CD14-positive monocyte (primary cell): ENCODE results near the gene KIF2A. TPM values are rescaled to one million over a fixed set of nuclear protein-coding genes. Genes with fewer than 3 reads are reported as not detected.

Source experiments
- DNase-seq, 3 donors: peaks; one replicate each; pipeline ENCODE4 v3.0.0-alpha.2; 2011 to 2022
- H2AFZ ChIP-seq: 2 replicates; pipeline ENCODE4 v1.6.0; 2012; ENCODE audit warnings: mild to moderate bottlenecking, low read depth, low read length, inconsistent platforms; ENCODE audit not compliant: insufficient read depth, poor library complexity, severe bottlenecking
- H3K27ac ChIP-seq, 2 donors: 1 replicate in 1 of 2; 2 replicates in 1 of 2; pipeline ENCODE4 v1.5.1; 2012 to 2013; ENCODE audit warnings: low read length in 2 of 2, control low read depth in 1 of 2, inconsistent platforms in 1 of 2, low read depth in 1 of 2, mild to moderate bottlenecking in 1 of 2
- H3K27me3 ChIP-seq, 2 donors: one replicate each; pipeline versions ENCODE4 v1.6.0 to v1.6.1; 2011 to 2013; ENCODE audit warnings: low read length in 2 of 2; ENCODE audit not compliant: control insufficient read depth in 2 of 2, insufficient read depth in 2 of 2
- H3K36me3 ChIP-seq, 2 donors: replicated peaks in 1 of 2; 1 replicate in 1 of 2; 2 replicates in 1 of 2; pipeline versions ENCODE4 v1.5.1 to v1.6.1; 2012 to 2013; ENCODE audit warnings: low read length in 2 of 2, control low read depth in 1 of 2, inconsistent platforms in 1 of 2, mild to moderate bottlenecking in 1 of 2; ENCODE audit not compliant: insufficient read depth in 2 of 2, control insufficient read depth in 1 of 2
- H3K4me1 ChIP-seq, 2 donors: 1 replicate in 1 of 2; 2 replicates in 1 of 2; pipeline versions ENCODE4 v1.5.1 to v1.6.1; 2012 to 2013; ENCODE audit warnings: low read length in 2 of 2, control low read depth in 1 of 2, inconsistent platforms in 1 of 2, mild to moderate bottlenecking in 1 of 2, moderate library complexity in 1 of 2; ENCODE audit not compliant: insufficient read depth in 2 of 2, control insufficient read depth in 1 of 2
- H3K4me2 ChIP-seq: replicated peaks from 2 replicates; pipeline ENCODE3; 2012; ENCODE audit warnings: low read length, moderate library complexity, mild to moderate bottlenecking; ENCODE audit not compliant: poor library complexity, severe bottlenecking; ENCODE audit errors: extremely low read depth
- H3K4me3 ChIP-seq, 3 experiments: fragments of 200-600 bp in 1 of 3; sonication (generic) in 1 of 3; replicated peaks in 1 of 3; 1 replicate in 2 of 3; 2 replicates in 1 of 3; pipeline ENCODE4 v1.5.1; 2011 to 2013; ENCODE audit warnings: low read length in 3 of 3, mild to moderate bottlenecking in 3 of 3, control low read depth in 2 of 3, low read depth in 2 of 3, inconsistent platforms in 1 of 3, moderate library complexity in 1 of 3
- H3K79me2 ChIP-seq: 2 replicates; pipeline ENCODE4 v1.6.0; 2012; ENCODE audit warnings: mild to moderate bottlenecking, control low read depth, inconsistent platforms, low read length, moderate library complexity; ENCODE audit not compliant: insufficient read depth
- H3K9ac ChIP-seq: 2 replicates; pipeline ENCODE4 v1.6.0; 2017; ENCODE audit warnings: low read length, mild to moderate bottlenecking; ENCODE audit not compliant: insufficient read depth, poor library complexity, severe bottlenecking
- H3K9me3 ChIP-seq, 2 donors: replicated peaks in 1 of 2; 1 replicate in 1 of 2; 2 replicates in 1 of 2; pipeline versions ENCODE4 v1.5.1 to v1.6.1; 2012 to 2013; ENCODE audit warnings: low read length in 2 of 2, control low read depth in 1 of 2; ENCODE audit not compliant: control insufficient read depth in 1 of 2, insufficient read depth in 1 of 2
- H4K20me1 ChIP-seq: 2 replicates; pipeline ENCODE4 v1.6.0; 2012; ENCODE audit warnings: mild to moderate bottlenecking, low read length, control low read depth, moderate library complexity; ENCODE audit not compliant: insufficient read depth
- H3K27ac Mint-ChIP-seq, 7 donors: one replicate each; pipeline ENCODE4 v1.8.0; 2020; ENCODE audit warnings: mild to moderate bottlenecking in 7 of 7, mixed read lengths in 7 of 7, moderate library complexity in 6 of 7, inconsistent platforms in 2 of 7
- H3K27me3 Mint-ChIP-seq, 3 donors: one replicate each; pipeline ENCODE4 v1.8.0; 2021 to 2022; ENCODE audit warnings: low read depth in 3 of 3, mild to moderate bottlenecking in 3 of 3, mixed read lengths in 3 of 3, moderate library complexity in 3 of 3, inconsistent platforms in 1 of 3
- H3K36me3 Mint-ChIP-seq, 2 donors: one replicate each; pipeline ENCODE4 v1.8.0; 2020; ENCODE audit warnings: mixed read lengths in 2 of 2, inconsistent platforms in 1 of 2, mild to moderate bottlenecking in 1 of 2
- H3K4me1 Mint-ChIP-seq: one replicate; pipeline ENCODE4 v1.8.0; 2020; ENCODE audit warnings: mild to moderate bottlenecking, mixed read lengths
- H3K4me3 Mint-ChIP-seq, 2 donors: one replicate each; pipeline ENCODE4 v1.8.0; 2020; ENCODE audit warnings: mild to moderate bottlenecking in 2 of 2, mixed read lengths in 2 of 2, moderate library complexity in 1 of 2
- H3K9me3 Mint-ChIP-seq, 7 donors: one replicate each; pipeline ENCODE4 v1.8.0; 2020 to 2022; ENCODE audit warnings: mixed read lengths in 7 of 7, mild to moderate bottlenecking in 6 of 7, moderate library complexity in 6 of 7, inconsistent platforms in 2 of 7
- WGBS: methylation state at CpG from one replicate; pipeline ENCODE4 v1.1.5; 2013; ENCODE audit warnings: missing lambda C conversion rate; ENCODE audit not compliant: insufficient coverage; 5-methylcytosine and 5-hydroxymethylcytosine counted together
- intact Hi-C, 2 donors: fragments of 100-400 bp; cut with micrococcal nuclease; formaldehyde crosslinking; loops; one replicate each; pipeline versions ENCODE4 v1.15.0 to v1.15.1; 2023
- polyA plus RNA-seq, 3 donors: library from polyadenylated mRNA; depleted of rRNA in 1 of 3; unstranded in 2 of 3; stranded (reverse) in 1 of 3; fragments of 300-500 nt in 2 of 3; fragments of >200 nt in 1 of 3; fragmentation: Illumina TruSeq in 2 of 3; gene quantifications; 1 replicate in 2 of 3; 2 replicates in 1 of 3; pipeline ENCODE4 v1.2.3, GENCODE V29; 2012 to 2021
- TF ChIP-seq, protein P1 (sequence below): fragments of 200-600 bp; IDR thresholded peaks from one replicate; pipeline ENCODE4 v1.8.0; 2022; ENCODE audit warnings: antibody characterized with exemption, mild to moderate bottlenecking

Gene KIF2A
- polyA plus RNA-seq, 3 donors, result 9.7 to 24.6 (median 21.7) TPM

DNA sequence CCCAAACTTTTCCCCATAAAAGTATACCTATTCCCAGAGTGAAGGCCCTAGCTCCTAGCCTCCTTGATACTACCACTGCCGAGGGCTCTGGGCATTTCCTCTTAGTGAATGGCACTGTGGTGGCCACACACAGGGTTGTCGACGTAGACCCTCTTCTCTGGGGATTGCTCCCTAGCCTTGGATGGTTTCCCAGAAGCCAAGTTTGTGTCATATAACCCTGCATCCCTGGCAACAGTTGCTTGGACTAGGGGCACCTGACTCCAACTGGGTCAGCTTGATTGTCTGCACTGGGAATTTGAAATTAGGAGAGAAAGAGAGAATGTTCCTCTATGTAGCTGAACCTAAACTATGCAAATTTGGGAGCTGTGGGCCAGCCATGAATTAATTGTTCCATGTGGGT lies 32.3 kb upstream of the KIF2A start:
- 93% methylated on average over 3 of the region's 3 CpGs for WGBS

GRCh38 chr5:62275581-62275980 lies 30.4 kb upstream of the KIF2A start:
- no peaks in the 10 kb centered on the region for H3K9me3 ChIP-seq
- H3K27me3 ChIP-seq, result no peaks in the 10 kb centered on the region
- H3K4me1 ChIP-seq, result no peaks in the 10 kb centered on the region
- H3K27ac Mint-ChIP-seq, result no peak overlapping the region
- intact Hi-C loops, result no loop called here
- H3K27ac ChIP-seq, result no peak overlapping the region
- no peak for DNase-seq
- TF ChIP-seq, protein P1, sequence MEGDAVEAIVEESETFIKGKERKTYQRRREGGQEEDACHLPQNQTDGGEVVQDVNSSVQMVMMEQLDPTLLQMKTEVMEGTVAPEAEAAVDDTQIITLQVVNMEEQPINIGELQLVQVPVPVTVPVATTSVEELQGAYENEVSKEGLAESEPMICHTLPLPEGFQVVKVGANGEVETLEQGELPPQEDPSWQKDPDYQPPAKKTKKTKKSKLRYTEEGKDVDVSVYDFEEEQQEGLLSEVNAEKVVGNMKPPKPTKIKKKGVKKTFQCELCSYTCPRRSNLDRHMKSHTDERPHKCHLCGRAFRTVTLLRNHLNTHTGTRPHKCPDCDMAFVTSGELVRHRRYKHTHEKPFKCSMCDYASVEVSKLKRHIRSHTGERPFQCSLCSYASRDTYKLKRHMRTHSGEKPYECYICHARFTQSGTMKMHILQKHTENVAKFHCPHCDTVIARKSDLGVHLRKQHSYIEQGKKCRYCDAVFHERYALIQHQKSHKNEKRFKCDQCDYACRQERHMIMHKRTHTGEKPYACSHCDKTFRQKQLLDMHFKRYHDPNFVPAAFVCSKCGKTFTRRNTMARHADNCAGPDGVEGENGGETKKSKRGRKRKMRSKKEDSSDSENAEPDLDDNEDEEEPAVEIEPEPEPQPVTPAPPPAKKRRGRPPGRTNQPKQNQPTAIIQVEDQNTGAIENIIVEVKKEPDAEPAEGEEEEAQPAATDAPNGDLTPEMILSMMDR, result no peak
- no peaks in the 10 kb centered on the region for H3K4me1 Mint-ChIP-seq
- no peak overlapping the region for H3K4me3 ChIP-seq
- no peaks in the 10 kb centered on the region for H4K20me1 ChIP-seq
- no CpG with 5 or more reads among the region's 1 CpG for WGBS
- no peak overlapping the region for H3K4me3 Mint-ChIP-seq
- no peak overlapping the region for H3K9ac ChIP-seq
- H3K36me3 ChIP-seq, result no peaks in the 10 kb centered on the region
- no peak overlapping the region for H3K4me2 ChIP-seq
- H2AFZ ChIP-seq, result no peak overlapping the region
- H3K79me2 ChIP-seq, result no peaks in the 10 kb centered on the region
- H3K27me3 Mint-ChIP-seq, result no peaks in the 10 kb centered on the region
- no peaks in the 10 kb centered on the region for H3K36me3 Mint-ChIP-seq
- H3K9me3 Mint-ChIP-seq, result peaks cover 0 to 7% (median 4%) of the 10 kb centered on the region in 7 donors

More for the DNA sequence above, 32.3 kb upstream of the KIF2A start:
- H3K79me2 ChIP-seq, result no peaks in the 10 kb centered on the region
- Mint-ChIP-seq H3K27me3 (no peaks in the 10 kb centered on the region), H3K27ac (no peak overlapping the region), H3K36me3 (no peaks in the 10 kb centered on the region), H3K4me3 (no peak overlapping the region), H3K9me3 (peaks cover 0 to 7% (median 4%) of the 10 kb centered on the region in 7 donors), H3K4me1 (no peaks in the 10 kb centered on the region)
- H3K36me3 ChIP-seq, result no peaks in the 10 kb centered on the region
- no peak overlapping the region for H3K27ac ChIP-seq
- DNase-seq, result no peak
- H3K27me3 ChIP-seq, result no peaks in the 10 kb centered on the region
- TF ChIP-seq, protein P1, result no peak
- H2AFZ ChIP-seq, result no peak overlapping the region
- H3K9ac ChIP-seq, result no peak overlapping the region
- intact Hi-C loops, result no loop called here
- no peak overlapping the region for H3K4me3 ChIP-seq
- H3K4me1 ChIP-seq, result no peaks in the 10 kb centered on the region
- H4K20me1 ChIP-seq, result no peaks in the 10 kb centered on the region
- no peak overlapping the region for H3K4me2 ChIP-seq
- H3K9me3 ChIP-seq, result no peaks in the 10 kb centered on the region
